GM21528 (cell line): ENCODE results near the gene ECEL1.

ENCODE experiments used
- ATAC-seq: cut with Tn5 transposase; IDR thresholded peaks from one replicate; pipeline ENCODE4 v1.9.1; 2021; ENCODE audit warnings: mild to moderate bottlenecking, moderate library complexity; ENCODE audit not compliant: unreplicated experiment, low FRiP score

The ECEL1 gene

GRCh38 chr2:232502511-232502910 is 14.9 kb upstream of the ECEL1 start:
- ATAC-seq: no peak

- ATAC-seq: no peak
Measured at GRCh38 chr2:232501794-232502390, 14.3 kb upstream of the ECEL1 start.

GRCh38 chr2:232501331-232501771 is 13.7 kb upstream of the ECEL1 start:
- no peak for ATAC-seq

- no peak for ATAC-seq
Measured at GRCh38 chr2:232498452-232498851, 10.8 kb upstream of the ECEL1 start.

- no peak for ATAC-seq
Measured at GRCh38 chr2:232497348-232497747, 9.7 kb upstream of the ECEL1 start.

GRCh38 chr2:232496501-232497270 is 9.1 kb upstream of the ECEL1 start:
- no peak for ATAC-seq

GRCh38 chr2:232495292-232495691 is 7.7 kb upstream of the ECEL1 start:
- ATAC-seq: no peak

GRCh38 chr2:232494542-232494941 is 6.9 kb upstream of the ECEL1 start:
- no peak for ATAC-seq

GRCh38 chr2:232493701-232494474 is 6.3 kb upstream of the ECEL1 start:
- ATAC-seq: no peak

GRCh38 chr2:232492963-232493700 is 5.5 kb upstream of the ECEL1 start:
- no peak for ATAC-seq

GRCh38 chr2:232492236-232492848 is 4.7 kb upstream of the ECEL1 start:
- ATAC-seq: no peak

GRCh38 chr2:232491139-232491780 is 3.6 kb upstream of the ECEL1 start:
- ATAC-seq: no peak

GRCh38 chr2:232490221-232491138 is 2.8 kb upstream of the ECEL1 start:
- ATAC-seq: no peak

- ATAC-seq: no peak
Measured at GRCh38 chr2:232489516-232490220, 2.0 kb upstream of the ECEL1 start.

- no peak for ATAC-seq
Measured at GRCh38 chr2:232488721-232489300, 1.2 kb upstream of the ECEL1 start.

- ATAC-seq: no peak
Measured at GRCh38 chr2:232488097-232488711, 570 bp upstream of the ECEL1 start.
